Middle frontal gyrus (tissue), 1 donor: Measurements from ENCODE around the gene JAK2.
"Not testable (repeated sequence)": the region's sequence is repeated elsewhere in the genome, so short reads cannot be mapped to it uniquely, and the experiment has no call there.

Experiments
- DNase-seq: peaks from one replicate; pipeline ENCODE4 v3.0.0-alpha.2; 2015; ENCODE audit warnings: low spot score; ENCODE audit errors: extremely low spot score

The JAK2 gene

DNA sequence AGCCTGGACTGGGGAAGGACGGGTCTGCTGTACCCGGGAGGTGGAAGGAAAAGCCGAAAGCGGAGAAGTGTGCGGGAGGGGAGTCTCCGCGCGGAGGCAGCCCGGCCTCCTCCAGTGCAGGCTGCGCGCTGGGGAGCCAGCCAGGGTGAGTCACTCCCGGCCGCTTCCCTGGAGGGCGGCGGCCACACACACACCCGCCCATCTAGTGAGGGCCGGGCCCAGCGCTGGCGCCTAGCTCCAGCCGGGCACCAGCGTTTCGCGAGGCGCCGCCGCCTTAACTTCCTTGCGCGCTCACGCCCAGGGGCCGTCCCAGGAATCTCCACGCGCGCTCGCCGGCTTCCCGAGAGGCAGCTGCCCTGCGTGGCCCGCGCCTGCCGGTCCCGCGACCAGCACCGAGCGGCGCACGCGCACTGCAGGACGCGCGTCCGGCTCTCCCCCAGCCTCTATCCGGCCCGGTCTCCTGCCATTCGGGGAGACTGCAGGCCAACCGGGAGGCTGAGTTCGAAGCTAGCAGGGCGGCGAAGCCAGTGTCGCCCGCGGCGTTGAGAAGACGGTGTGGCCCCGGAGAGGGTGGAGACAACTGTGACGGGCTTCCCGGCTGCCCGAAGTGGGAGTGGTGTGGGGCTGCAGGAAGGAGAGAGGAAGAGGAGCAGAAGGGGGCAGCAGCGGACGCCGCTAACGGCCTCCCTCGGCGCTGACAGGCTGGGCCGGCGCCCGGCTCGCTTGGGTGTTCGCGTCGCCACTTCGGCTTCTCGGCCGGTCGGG, at the start of gene JAK2:
TSS of gene JAK2 (plus strand) at position 652 of the 765 bp plus-strand sequence. CDS start 36,716 bp downstream, outside the sequence.
- peak; percentile 77 for DNase-seq

DNA sequence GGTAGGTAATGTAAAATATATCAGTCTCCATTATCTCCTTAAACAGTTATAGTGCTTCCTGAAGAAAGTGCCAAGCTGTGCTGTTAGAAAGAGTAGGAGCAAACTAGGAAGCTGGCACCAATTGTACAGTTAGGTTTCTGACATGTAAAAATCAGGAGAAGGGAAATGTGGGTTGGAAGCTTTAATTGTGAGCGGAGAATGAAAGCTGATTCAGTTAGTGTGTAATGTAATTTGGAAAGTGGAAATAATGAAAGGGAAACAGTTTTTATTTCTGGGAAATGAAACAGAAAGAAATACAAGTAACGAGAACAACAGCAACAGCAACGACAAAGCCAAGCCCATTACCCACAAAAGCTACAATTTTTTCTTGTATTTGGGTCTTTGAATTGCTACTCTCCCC, 48.8 kb upstream of the JAK2 start:
- no peak for DNase-seq

DNA sequence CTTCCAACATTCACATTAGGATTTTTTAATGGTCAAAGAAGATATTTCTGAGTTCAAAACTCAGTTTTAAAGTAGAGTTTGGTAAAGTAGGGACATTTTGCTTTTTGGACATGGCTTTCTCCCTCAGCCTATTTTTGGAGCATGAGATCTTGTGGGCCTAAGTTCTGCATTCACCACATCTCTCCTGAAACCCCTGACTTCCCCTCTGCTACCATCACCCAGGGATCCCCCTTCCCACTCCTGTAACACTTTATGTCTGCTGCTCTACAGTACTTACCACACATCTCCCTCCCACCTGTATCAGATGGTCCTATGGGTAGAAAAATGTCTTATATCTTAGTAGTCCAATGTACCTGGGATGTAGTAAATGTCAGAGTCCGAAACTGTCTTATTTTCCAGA, 48.2 kb upstream of the JAK2 start:
- DNase-seq: no peak

DNA sequence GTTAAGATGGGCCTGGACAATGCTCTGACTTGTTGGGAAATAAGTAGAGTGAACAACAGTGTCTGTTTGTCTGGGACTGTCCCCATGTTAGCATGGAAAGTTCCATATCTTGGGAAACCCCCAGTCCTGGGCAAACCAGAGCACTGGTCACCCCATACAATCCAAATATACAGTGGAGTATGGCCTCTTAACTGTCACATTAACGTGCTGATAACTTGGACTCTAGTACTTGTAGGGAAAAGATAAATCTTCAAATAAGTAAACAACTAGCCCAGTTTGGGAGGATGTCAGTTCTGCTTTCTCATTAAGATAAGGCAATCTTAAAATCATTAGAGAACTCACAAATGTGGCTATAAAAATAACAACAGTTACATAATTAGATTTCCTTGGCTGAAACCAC, 47.6 kb upstream of the JAK2 start:
- DNase-seq: no peak

DNA sequence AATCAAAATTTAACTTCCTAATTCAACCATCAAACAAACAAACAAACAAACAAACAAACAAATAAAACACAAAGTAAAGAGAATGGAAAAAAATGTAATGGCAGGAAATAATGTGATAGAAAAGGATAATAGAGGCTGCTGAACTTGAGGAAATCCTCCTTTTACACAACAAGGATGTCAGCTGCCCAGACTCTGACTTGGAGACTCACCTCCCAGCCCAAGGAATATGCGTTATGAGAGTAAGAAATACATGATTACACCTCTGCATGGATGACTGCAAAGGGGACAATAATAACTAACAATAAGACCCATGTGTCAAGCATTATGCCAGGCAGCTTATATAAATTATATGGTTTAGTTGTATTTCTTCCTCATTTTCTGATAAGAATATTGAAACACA, 46.6 kb upstream of the JAK2 start:
- DNase-seq: no peak

DNA sequence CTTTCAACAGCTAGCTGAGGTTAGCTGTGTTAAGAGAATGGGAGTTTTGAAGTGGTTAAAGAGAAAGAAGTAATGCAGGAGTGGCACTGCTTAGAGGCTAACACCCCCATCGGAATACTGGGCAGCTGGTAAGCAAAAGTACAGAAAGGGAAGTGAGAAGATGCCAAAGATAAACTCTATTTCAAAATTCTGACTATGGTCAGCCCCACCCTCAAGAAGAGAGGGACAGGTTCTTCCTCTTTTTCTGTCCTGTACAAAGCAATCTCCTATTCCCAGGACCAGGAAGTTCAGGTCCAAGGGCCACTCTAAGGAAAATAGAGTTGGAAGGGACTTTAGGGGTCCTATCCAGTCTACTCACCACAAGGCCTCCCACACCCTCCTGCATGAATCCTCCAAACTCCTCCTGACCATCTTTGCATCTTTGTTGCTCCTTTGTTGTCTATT, 45.9 kb upstream of the JAK2 start:
- no peak for DNase-seq

DNA sequence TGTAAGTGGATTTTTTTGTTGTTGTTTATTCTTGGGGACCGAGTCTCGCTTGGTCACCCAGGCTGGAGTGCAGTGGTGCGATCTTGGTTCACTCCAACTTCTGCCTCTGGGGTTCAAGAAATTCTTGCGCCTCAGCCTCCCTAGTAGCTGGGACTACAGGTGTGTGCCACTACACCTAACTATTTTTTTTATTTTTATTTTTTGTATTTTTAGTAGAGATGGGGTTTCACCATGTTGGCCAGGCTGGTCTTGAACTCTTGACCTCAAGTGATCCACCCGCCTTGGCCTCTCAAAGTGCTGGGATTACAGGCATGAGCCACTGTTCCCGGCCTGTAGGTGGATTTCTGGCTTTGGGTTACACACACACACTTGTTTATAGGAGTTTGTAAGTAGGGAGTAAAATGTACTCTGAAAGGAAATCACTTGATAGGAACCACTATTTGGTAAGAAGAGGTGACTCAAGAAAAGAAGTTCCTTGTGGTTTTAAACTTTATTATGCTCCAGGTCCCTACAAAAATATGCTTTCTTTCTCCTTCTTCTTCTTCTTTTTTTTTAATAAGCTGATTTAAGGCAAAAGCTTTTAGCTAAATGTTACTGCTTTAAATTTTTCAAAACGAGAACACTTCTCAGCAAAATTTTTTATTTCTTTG, 42.9 kb upstream of the JAK2 start:
- not testable (repeated sequence) for DNase-seq

DNA sequence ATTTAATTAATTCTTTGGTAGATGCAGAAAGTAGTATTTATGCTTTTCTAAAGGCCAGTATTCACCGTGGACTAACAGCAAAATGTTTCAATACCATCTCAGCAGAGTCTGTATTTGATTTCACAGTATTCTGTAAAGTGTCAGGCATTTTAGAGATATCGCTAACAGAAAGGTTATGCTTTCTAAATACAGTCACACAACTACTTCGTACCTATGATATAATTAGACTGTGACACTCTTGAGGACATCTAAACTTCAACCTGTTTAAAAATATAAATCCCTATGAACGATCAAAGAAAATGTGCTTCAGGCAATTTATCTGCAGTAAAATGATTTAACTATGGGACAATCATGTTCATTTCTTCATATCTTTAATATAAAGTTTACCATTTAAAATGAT, 41.7 kb upstream of the JAK2 start:
- no peak for DNase-seq

DNA sequence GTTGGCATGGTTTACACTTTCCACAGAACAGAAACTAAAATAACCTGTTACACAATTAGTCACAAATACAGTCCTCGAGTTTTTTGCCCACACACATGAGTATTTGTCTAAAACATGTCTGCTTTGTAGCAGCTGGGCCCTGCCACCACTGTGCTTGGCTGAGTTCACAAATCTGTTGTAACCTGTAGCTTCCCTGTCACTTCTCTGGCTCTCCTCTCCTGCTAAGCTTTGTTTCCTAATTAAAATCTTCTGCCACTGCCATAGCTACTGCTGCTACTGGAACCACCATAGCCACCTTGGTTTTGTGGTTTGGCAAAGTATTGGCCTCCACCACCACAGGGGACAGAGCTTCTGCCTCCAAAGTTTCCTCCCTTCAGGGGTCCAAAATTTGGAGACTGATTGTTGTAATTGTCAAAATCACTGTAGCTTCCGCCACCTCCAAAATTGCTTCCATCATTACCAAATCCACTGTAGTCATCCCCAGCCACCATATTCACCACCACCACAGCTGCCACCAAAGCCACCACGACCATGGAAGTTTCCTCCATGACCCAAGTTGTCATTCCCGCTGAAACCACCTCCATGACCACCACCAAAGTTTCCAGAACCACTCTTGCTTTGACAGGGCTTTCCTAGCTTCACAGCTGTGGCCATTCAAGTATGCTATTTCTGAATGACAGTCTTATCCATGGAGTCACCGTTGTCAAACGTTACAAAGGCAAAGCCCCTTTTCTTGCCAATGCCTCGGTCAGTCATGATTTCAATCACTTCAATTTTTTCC, 40.5 kb upstream of the JAK2 start:
- DNase-seq: not testable (repeated sequence)

DNA sequence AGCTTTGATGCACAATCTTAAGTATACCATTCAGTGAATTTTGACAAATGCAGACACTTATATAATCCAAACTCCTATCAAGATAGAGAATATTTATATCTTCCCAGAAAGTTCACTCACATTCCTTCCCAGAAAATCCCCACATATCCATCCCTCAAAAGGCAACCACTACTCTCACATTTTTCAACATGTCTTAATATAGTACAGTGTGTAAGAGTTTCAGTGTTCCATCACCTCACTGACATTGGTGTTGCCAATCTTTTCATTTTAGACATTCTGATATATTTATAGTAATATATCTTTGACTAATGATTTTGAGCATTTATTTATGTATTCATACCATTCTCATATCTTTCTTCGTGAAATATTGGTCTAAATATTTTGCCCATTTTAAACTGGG, 38.1 kb upstream of the JAK2 start:
- no peak for DNase-seq

DNA sequence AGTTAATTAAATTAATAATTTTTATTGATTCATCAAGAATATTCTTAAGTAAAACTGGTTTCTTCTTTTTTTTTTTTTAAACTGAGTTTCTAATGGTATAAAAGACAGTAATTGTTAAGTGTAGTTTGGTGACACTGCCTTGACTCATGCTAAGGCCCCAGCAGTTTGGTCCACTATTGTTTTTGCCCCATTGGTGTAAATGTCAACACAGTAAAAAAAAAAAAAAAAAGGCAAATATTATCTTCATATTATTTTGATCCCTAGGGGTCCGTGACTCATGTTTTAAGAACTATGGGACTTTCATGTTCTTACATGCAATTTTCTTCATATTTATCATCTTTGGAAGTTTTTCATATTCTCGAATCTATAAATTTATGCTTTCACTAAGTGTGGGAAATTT, 29.2 kb upstream of the JAK2 start:
- DNase-seq: no peak

DNA sequence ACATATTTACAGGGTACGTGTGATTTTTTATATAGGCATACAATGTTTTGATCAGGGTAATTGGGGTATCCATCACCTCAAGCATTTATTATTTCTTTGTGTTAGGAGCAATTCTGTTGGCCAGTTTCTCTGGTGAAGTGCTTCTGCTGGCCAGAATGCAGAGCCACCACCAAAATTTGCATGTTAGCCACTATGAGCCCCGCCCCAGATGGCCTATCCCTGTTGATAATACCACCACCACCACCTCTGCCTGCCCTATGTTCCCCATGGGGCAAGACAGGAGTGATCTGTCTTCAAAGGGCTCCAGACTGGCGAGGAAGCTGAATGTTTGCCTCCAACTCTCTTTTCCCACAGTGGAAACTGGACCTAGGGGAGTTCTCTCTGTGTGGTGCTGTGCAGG, 26.0 kb upstream of the JAK2 start:
- DNase-seq: no peak

DNA sequence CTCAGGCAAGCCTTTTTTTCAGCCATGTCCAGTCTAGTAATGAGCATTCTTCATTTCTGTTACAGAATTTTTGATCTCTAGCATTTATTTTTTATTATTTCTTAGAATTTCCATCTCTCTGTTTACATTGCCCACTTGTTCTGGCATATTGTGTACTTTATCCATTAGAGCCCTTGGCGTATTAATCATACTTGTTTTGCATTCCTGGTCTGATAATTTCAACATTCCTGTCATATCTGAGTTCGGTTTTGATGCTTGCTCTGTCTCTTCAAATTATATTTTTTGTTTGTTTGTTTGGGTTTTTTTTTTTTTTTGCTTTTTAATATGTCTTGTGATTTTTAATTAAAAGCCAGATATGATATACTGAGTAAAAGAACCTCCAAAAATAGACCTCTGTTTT, 23.0 kb upstream of the JAK2 start:
- no peak for DNase-seq

DNA sequence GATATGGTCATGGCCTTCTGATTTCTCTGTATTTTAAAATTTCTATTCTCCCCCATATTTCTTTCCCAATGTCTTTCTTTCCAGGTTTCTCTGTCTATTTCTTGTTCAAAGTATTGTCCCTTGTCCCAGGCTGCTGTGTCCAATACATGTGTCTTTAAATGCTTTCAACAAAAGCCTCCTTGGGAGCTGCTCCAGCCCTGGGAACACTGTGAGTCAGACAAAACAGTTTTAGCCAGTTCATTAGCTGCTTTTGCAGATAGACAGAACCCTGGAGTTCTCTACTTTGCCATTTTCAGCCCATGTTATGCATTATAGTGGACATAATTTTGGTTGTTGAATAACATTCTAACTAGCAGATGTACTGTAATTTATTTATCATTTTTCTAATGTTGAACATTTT, 20.5 kb upstream of the JAK2 start:
- no peak for DNase-seq

DNA sequence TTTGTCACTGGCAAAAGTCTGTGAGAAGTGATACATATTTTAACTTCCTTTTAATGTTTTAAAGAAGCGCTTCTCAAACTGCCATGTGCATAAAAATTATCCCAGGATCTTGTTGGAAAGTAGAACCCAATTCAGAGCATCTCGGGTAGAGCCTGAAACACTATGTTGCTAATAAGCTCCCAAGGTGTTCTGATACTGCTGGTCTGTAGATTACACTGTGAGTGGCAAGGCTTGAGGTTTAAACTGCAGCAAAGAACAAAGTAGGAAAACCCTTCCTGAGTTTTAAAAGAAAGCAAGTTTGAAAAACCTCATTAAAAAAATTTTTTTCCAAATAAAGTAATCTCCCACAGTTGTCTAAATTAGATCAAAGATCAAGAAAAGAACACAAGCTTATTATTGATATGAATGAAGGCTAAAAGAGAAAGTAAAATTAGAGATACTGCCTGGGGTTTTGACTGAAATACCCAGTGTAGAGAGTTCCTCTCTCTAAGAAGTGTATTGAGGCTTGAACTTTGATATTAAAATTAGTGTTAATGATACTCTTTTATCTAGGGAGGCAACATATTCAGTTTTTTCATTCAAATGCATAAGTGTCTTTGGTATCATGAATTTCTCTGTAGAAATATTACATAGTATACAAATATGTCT, 19.8 kb upstream of the JAK2 start:
- DNase-seq: no peak

DNA sequence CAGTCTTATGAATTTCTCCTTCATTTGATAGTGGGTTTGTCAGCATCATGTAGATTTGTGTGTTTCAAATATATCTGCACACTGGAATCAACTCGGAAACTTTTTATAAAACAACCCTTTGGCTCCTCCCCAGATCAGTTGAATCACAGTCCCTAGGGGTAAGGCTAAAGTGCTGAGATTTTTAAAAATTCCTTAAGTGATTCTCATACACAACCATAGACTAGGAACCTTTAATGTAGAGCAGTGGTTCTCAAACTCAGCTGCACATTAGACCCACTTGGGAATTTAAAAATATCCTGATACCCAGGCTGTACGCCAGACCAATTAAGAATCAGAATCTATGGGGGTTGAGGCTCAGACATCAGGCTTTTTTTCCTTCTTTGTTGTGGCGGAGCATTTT, 17.5 kb upstream of the JAK2 start:
- DNase-seq: no peak

DNA sequence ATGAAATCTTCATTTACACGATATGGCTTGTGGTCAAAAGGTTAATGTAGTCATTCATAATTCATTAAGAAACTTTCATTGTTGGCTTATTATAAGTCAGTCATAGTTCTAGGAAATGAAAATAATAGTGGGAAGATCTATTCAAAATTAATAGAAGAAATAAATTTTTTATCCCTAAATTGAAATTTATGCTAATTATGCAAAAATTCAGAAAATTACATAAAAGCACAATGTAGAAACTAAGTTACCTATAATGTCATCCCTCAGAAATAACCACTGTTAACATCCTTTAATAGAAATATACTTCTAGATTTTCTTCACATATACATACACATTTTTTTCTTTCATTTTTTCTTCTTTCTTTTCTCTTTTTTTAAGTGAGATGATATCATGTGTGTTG, 15.9 kb upstream of the JAK2 start:
- DNase-seq: no peak

DNA sequence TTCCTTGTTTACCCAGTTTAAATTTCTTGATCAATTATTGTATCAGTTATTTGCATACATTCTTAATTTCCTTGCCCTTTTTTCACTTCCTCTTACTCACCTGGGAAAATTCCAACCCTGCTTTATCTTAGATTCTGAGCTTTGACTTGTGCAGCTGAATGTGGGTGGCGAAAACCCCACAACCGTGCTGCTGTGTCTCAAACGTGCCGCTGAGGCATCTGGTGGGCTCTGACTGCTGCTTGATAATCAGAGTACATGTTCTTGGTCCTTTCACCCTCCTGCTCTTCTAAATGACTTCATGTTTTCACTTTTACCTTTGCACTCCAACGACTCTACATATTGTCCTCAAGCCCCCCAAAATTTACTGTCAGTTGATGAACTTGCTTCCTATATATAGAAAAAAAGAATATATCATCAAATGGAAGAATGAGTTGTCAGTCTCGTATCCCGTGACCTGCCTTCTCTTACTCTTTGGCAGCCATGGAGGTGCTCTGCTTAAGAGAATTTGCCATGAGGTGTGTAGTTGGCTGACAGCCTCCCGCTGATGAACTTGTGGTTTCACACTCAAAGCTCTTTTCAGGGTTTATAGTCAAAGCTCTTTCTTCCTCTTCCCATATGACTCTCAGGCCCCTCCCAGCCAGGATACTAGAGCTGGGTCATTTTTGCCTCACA, 14.0 kb upstream of the JAK2 start:
- no peak for DNase-seq

DNA sequence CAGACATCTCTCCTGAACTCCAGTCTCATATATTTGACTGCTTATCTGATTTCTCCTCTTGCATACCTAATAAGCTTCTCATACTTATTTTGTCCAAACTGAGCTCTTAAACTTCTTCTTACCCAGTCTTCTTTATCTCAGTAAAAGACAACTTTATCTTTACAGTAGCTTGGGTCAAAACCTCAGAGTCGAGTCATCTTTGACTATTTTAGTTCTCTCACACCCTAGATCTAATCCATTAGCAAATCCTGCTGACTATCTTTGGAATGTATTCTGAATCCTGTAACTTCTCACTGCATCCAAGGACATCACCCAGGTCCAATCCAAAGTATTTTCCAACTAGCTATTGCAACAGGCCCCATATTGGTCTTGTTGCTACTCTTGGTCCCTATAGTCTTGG, 11.8 kb upstream of the JAK2 start:
- no peak for DNase-seq

DNA sequence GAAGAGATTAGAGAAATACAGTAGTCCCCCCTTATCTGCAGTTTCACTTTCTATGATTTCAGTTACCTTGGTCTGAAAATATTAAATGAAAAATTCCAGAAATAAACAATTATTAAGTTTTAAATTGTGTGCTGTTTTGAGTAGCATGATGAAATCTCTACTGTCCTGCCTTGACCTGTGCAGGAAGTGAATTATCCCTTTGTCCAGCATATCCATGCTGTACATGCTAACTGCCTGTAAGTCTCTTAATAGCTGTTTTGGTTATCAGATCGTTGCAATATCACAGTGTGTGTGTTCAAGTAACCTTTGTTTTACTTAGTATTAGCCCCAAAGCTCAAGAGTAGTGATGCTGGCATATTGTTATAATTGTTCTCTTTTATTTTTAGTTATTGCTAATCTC, 11.2 kb upstream of the JAK2 start:
- no peak for DNase-seq

DNA sequence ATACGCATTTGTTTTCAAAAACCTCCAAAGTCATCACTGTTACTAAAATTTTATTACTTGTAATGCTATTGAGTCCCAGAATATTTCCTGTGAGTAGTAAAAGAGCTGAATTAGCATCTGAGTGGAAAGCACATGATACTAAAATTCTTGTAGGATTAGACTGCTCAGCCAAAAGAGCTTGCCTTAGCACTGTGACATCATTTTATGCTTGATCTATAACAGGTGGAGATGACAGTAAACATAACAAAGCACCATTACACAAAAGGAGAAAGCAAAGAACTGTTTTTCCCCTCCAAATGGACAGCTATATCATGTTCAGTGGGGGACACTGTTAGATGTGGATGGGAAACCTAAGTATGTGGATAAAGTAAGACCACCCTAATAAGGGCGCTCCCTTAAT, 5.8 kb upstream of the JAK2 start:
- DNase-seq: no peak
